GM12801 (cell line): ENCODE data around the gene SIRT2.

Source experiments
- TF ChIP-seq, protein P1 (sequence below): IDR thresholded peaks from one replicate; pipeline ENCODE4 v1.5.1; 2011; ENCODE audit warnings: control low read depth; ENCODE audit not compliant: insufficient read length; ENCODE audit errors: extremely low read depth

Gene SIRT2

DNA sequence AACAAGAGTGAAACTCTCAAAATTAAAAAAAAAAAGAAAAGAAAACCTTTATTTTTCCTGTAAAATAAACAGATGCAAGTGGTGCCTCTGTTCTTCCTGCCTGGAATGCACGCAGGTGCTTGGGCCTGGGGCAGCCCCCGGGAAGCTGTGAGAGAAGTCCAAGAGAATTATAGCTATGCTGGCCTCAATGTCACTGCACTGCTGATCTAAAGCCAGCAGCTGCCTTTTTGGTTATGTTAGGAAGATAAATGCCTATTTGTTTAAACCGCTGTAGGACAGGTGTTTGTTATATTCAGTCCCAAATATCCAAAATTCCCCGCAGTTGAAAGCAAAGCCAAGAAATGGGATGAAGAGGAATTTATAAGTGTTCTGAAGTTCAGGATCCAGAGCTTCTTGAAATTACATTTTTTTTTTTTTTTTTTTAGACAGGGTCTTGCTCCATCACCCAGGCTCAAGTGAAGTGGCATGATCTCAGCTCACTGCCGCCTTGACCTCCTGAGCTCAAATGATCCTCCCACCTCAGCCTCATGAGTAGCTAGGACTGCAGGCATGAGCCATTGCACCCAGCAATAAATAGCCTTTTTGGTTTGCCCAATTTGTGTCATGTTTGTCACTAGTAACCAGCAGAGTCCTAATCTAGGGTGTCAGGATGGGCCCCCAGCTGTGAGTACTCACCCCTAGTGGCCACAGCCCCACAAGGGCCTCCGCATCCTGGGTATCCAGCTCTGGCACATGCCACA is 23.6 kb downstream of the SIRT2 start:
- TF ChIP-seq, protein P1, sequence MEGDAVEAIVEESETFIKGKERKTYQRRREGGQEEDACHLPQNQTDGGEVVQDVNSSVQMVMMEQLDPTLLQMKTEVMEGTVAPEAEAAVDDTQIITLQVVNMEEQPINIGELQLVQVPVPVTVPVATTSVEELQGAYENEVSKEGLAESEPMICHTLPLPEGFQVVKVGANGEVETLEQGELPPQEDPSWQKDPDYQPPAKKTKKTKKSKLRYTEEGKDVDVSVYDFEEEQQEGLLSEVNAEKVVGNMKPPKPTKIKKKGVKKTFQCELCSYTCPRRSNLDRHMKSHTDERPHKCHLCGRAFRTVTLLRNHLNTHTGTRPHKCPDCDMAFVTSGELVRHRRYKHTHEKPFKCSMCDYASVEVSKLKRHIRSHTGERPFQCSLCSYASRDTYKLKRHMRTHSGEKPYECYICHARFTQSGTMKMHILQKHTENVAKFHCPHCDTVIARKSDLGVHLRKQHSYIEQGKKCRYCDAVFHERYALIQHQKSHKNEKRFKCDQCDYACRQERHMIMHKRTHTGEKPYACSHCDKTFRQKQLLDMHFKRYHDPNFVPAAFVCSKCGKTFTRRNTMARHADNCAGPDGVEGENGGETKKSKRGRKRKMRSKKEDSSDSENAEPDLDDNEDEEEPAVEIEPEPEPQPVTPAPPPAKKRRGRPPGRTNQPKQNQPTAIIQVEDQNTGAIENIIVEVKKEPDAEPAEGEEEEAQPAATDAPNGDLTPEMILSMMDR: no peak

GRCh38 chr19:38870612-38871011 is 28.8 kb downstream of the SIRT2 start:
- TF ChIP-seq, protein P1: no peak

DNA sequence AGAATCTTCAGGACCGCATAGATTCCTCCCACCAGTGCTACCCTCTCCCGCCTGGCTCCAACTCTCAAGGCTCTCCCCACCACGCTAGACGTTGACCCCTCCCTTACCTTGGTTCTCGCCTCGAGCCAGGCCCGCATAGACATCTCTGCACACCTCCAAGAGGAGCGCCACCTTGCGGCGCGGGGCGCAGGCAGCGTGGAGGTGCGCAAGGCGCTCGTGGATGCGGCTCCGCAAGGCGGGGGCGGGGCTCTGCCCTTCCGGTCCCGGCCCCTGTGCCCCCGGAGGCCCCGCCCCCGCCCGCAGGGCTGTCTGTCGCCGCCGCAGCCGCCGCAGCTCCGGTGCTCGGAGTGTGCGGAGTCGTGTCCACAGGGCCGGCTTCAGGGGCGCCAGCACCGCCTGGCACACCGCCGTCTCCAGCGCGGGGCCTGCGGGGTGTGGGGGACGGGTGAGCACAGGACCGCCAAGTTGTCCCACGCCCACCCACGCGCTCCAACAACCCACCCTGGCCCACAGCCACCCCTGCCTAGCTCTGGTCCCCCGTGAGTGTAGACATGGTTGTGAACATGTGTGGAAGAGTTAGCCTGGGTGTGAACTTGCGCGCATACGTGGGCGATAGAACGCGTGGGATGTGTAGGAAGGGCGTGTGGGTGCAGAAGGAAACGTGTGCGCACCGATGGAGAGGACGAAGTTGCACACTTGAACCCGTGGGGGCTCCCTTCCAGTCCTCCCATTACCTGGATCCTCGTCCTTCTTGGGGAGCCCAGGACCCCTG is 29.4 kb downstream of the SIRT2 start:
- TF ChIP-seq, protein P1: no peak

DNA sequence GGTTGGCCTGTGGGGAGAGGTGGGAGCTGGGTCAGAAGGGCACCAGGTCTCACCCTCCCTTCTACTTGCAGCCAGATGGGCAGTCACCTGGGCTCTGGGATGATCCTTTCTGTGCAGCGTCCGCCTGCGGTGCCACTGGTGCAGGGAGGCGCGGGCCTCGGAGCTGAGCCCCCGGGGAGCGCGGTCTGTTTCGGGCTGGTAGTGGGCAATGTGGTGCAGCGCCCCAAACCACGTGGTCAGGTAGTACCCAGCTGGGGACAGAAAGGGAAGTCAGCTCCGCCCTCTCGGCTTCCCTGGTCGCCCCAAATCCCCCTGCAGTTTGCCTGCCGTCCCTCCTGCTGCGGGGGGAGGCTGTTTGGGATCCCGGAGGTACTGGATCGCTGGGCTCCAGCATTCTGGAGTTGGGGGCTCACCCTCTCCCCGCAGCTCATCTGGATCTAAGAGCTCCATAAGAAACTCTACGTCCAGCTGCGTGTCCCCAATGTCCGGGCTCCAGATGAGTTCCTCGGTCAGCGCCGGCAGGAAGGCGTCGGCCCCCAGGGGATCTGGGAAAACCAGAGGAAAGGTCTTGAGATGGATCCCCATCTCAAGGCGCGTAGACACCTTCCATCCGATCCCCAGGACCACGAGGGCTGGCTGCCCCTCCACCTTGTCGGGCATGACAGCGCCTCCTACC is 30.1 kb downstream of the SIRT2 start:
- TF ChIP-seq, protein P1: no peak

DNA sequence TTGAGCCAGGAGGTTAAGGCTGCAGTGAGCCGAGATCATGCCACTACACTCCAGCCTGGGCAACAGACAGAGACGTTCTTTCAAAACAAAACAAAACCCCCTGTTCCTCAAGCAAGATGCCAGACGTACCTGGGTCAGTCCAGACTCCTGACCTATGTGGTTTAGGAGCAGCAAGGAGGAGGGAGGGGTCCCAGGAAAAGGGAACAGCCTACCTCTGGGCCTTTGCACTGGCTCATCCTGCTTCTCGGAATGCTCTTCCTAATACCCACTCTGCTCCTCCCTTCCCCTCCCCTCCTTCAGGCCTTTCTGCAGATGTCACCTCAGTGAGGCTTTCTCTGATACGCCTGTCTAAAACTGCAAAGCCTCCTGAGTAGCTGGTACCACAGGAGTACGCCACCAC is 30.9 kb downstream of the SIRT2 start:
- TF ChIP-seq, protein P1: no peak

GRCh38 chr19:38867171-38867780 is 32.1 kb downstream of the SIRT2 start:
- TF ChIP-seq, protein P1: no peak
